Activated naive CD4-positive, alpha-beta T cell (primary cell): ENCODE data around the gene PRPS2.

ENCODE experiments used
- DNase-seq, 4 experiments: peaks; one replicate each; lab custom pipeline; 2025; lab: John Stamatoyannopoulos, UW

PRPS2 gene

GRCh38 chrX:12791257-12792228 is at the start of gene PRPS2:
TSS of gene PRPS2 (plus strand) at chrX:12791412. CDS start at chrX:12791498, 86 bp downstream.
- peak; percentile 11 to 61 (median 36) for DNase-seq

- DNase-seq: no peak
These were observed 49.8 kb upstream of the PRPS2 start for GRCh38 chrX:12741416-12741815.

- DNase-seq: no peak
These were observed 43.8 kb upstream of the PRPS2 start for GRCh38 chrX:12747433-12747832.

GRCh38 chrX:12751887-12752286 is 39.3 kb upstream of the PRPS2 start:
- no peak for DNase-seq

GRCh38 chrX:12753366-12753765 is 37.8 kb upstream of the PRPS2 start:
- DNase-seq: no peak

GRCh38 chrX:12758291-12758690 is 32.9 kb upstream of the PRPS2 start:
- DNase-seq: no peak

GRCh38 chrX:12767856-12768255 is 23.4 kb upstream of the PRPS2 start:
- DNase-seq: no peak

- DNase-seq: no peak
These were observed 22.7 kb upstream of the PRPS2 start for GRCh38 chrX:12768491-12768890.

- no peak for DNase-seq
These were observed 20.8 kb upstream of the PRPS2 start for GRCh38 chrX:12770440-12770839.

GRCh38 chrX:12771445-12772069 is 19.7 kb upstream of the PRPS2 start:
- DNase-seq: peak; percentile 7 to 62 (median 28)

- no peak for DNase-seq
These were observed 13.5 kb upstream of the PRPS2 start for GRCh38 chrX:12777670-12778069.

- no peak for DNase-seq
These were observed 11.7 kb upstream of the PRPS2 start for GRCh38 chrX:12779534-12779933.

- no peak for DNase-seq
These were observed 2.6 kb upstream of the PRPS2 start for GRCh38 chrX:12788645-12789044.

GRCh38 chrX:12789976-12790375 is 1.2 kb upstream of the PRPS2 start:
- DNase-seq: no peak

GRCh38 chrX:12790885-12791256 is 341 bp upstream of the PRPS2 start:
- DNase-seq: peak in 1 of 4 experiments; percentile 18

GRCh38 chrX:12792711-12793110 is 1.5 kb downstream of the PRPS2 start:
- DNase-seq: no peak

- DNase-seq: no peak
These were observed 3.4 kb downstream of the PRPS2 start for GRCh38 chrX:12794654-12795053.

- no peak for DNase-seq
These were observed 7.4 kb downstream of the PRPS2 start for GRCh38 chrX:12798601-12799000.

- DNase-seq: no peak
These were observed 7.9 kb downstream of the PRPS2 start for GRCh38 chrX:12799118-12799517.

GRCh38 chrX:12802741-12803140 is 11.5 kb downstream of the PRPS2 start:
- no peak for DNase-seq

- no peak for DNase-seq
These were observed 13.4 kb downstream of the PRPS2 start for GRCh38 chrX:12804655-12805054.

GRCh38 chrX:12805333-12805732 is 14.1 kb downstream of the PRPS2 start:
- no peak for DNase-seq

GRCh38 chrX:12811658-12812057 is 20.4 kb downstream of the PRPS2 start:
- no peak for DNase-seq
